ENCODE results near the gene CLDN6. TPM values are rescaled to one million over a fixed set of nuclear protein-coding genes. Genes with fewer than 3 reads are reported as not detected.

The CLDN6 gene
- total RNA-seq, 1 experiment from 2014 or later: 743 TPM

- Histone ChIP-seq H4K91ac (ENCODE audit: insufficient read length, low read depth, low read length) (peak overlapping the region; percentile 23), H2AFZ (ENCODE audit: low read length) (no peak overlapping the region), H3K56ac (ENCODE audit: insufficient read length, low read depth, low read length) (no peak overlapping the region), H2BK20ac (ENCODE audit: low read depth, low read length, poor library complexity, severe bottlenecking) (no peak overlapping the region), H3K14ac (ENCODE audit: insufficient read depth, low read length) (peak overlapping the region; percentile 81), H3K4me2 (ENCODE audit: insufficient read depth, insufficient read length, low read length) (peak overlapping the region; percentile 53), H3K4me1 (ENCODE audit: insufficient read depth, low read length) (peaks cover 11% of the 10 kb centered on the region; the same call in 1 of the 2 replicates), H3K79me1 (ENCODE audit: insufficient read depth, low read depth, low read length, poor library complexity, severe bottlenecking) (no peaks in the 10 kb centered on the region), H3K79me2 (ENCODE audit: insufficient read depth, low read length) (no peaks in the 10 kb centered on the region), H3K27me3 (ENCODE audit: insufficient read depth, low read length) (no peaks in the 10 kb centered on the region), H4K20me1 (ENCODE audit: control insufficient read depth, insufficient read depth, insufficient read length) (no peaks in the 10 kb centered on the region), H3K23ac (ENCODE audit: insufficient read length, low read depth, low read length) (no peak overlapping the region), H2BK120ac (ENCODE audit: low read depth, low read length, poor library complexity, severe bottlenecking) (peak overlapping the region; percentile 25), H3K27ac (ENCODE audit: insufficient read length, low read depth, low read length) (peak overlapping the region; percentile 88), H3K9me3 (ENCODE audit: control insufficient read depth, low read depth, low read length) (no peaks in the 10 kb centered on the region), H2BK12ac (ENCODE audit: insufficient read length, low read depth, low read length) (peak overlapping the region; percentile 52), H4K8ac (replicated peaks; ENCODE audit: insufficient read length, low read depth, low read length) (no peak overlapping the region), H2BK5ac (ENCODE audit: insufficient read length, low read length) (peak overlapping the region; percentile 11), H3K18ac (ENCODE audit: insufficient read length, low read depth, low read length) (peak overlapping the region; percentile 92), H2AK5ac (ENCODE audit: insufficient read length, low read length) (no peak overlapping the region), H4K5ac (ENCODE audit: insufficient read length, low read depth, low read length) (peak overlapping the region; percentile 4), H3K23me2 (ENCODE audit: insufficient read length, low read depth, low read length, poor library complexity, severe bottlenecking) (peaks cover 19% of the 10 kb centered on the region), H3K4ac (ENCODE audit: low read depth, low read length) (peak overlapping the region; percentile 28; the same call in 1 of the 2 replicates), H3T11ph (ENCODE audit: low read length) (no peak overlapping the region), H2BK15ac (ENCODE audit: low read depth, low read length) (no peak overlapping the region), H3K9ac (ENCODE audit: extremely low read depth, insufficient read length, low read length) (peak overlapping the region; percentile 9)
- WGBS (ENCODE audit: extremely low coverage, insufficient read length, low lambda C conversion rate): no CpG with 5 or more reads among the region's 17 CpGs
- H3K4me1 Mint-ChIP-seq: peaks cover 43 to 70% of the 10 kb centered on the region in 2 experiments
- peak; percentile 97 for DNase-seq
- no peak for TF ChIP-seq CTCF (conservative IDR thresholded peaks at IDR 0.05)
- peaks cover 0 to 6% (median 0%) of the 10 kb centered on the region in 3 experiments; a peak in 1 of 7 replicates for H3K36me3 Mint-ChIP-seq (ENCODE audit: insufficient read depth in 1 of 3, low read depth in 3 of 3)
- no peaks in the 10 kb centered on the region for H3K9me3 Mint-ChIP-seq
- H3K4me3 Mint-ChIP-seq: peak overlapping the region; percentile 66 to 79
- H3K27me3 Mint-ChIP-seq (ENCODE audit: low read depth): peaks cover 3% of the 10 kb centered on the region; the same call in 1 of the 2 replicates
- peak overlapping the region; percentile 99 to 100 (median 100) for H3K27ac Mint-ChIP-seq
Observed at GRCh38 chr16:3007957-3008689, 9.9 kb downstream of the CLDN6 start.

Data from H9 (cell line).